OCI-LY3 (cell line): Measurements from ENCODE around the gene C11orf98.

ENCODE experiments used
- H2AFZ ChIP-seq: fragments of 200-600, 300-600 bp; shearing (Covaris generic); 2 replicates; pipeline ENCODE4 v1.6.0; 2014; ENCODE audit warnings: antibody characterized with exemption, low read depth, low read length
- H3K27ac ChIP-seq: fragments of 200-600, 300-600 bp; sonication (generic); 2 replicates; pipeline ENCODE4 v1.5.1; 2014; ENCODE audit warnings: mild to moderate bottlenecking, low read length, moderate library complexity, mixed read lengths
- H3K27me3 ChIP-seq: fragments of 200-600, 300-600 bp; sonication (generic); 2 replicates; pipeline ENCODE4 v1.6.1; 2014; ENCODE audit warnings: low read depth, low read length, mixed read lengths
- H3K36me3 ChIP-seq: fragments of 200-600, 300-600 bp; sonication (generic); replicated peaks from 2 replicates; pipeline ENCODE3; 2014; ENCODE audit warnings: low read depth, low read length, mixed read lengths
- H3K4me1 ChIP-seq: fragments of 300-600, 200-600 bp; sonication (generic); 2 replicates; pipeline ENCODE4 v1.6.1; 2014; ENCODE audit warnings: low read length, mixed read lengths
- H3K4me2 ChIP-seq: fragments of 200-600, 300-600 bp; sonication (generic); 2 replicates; pipeline ENCODE4 v1.6.1; 2014; ENCODE audit warnings: low read length, mixed read lengths
- H3K4me3 ChIP-seq: fragments of 300-600, 200-600 bp; sonication (generic); 2 replicates; pipeline ENCODE4 v1.5.1; 2014; ENCODE audit warnings: antibody characterized with exemption, mild to moderate bottlenecking, low read length, moderate library complexity
- H3K79me2 ChIP-seq: fragments of 300-600, 200-600 bp; shearing (Covaris generic); 2 replicates; pipeline ENCODE4 v1.6.1; 2014; ENCODE audit warnings: mild to moderate bottlenecking, low read length, mixed read lengths
- H3K9ac ChIP-seq: fragments of 300-600, 200-600 bp; shearing (Covaris generic); 2 replicates; pipeline ENCODE4 v1.6.0; 2014; ENCODE audit warnings: mild to moderate bottlenecking, low read length, moderate library complexity
- H3K9me3 ChIP-seq: fragments of 200-600, 300-600 bp; shearing (Covaris generic); 2 replicates; pipeline ENCODE4 v1.6.1; 2014; ENCODE audit warnings: low read length, mixed read lengths; ENCODE audit not compliant: insufficient read depth
- H4K20me1 ChIP-seq: fragments of 200-600, 300-600 bp; sonication (generic); 2 replicates; pipeline ENCODE4 v1.6.1; 2016; ENCODE audit warnings: low read length, mixed read lengths; ENCODE audit not compliant: insufficient read depth
- CTCF ChIP-seq: fragments of 200-600, 300-600 bp; sonication (generic); IDR thresholded peaks from 2 replicates; pipeline ENCODE4 v1.5.1; 2014; ENCODE audit warnings: antibody characterized with exemption, low read length, low read depth
- EZH2phosphoT487 ChIP-seq: fragments of 200-600 bp; shearing (Covaris generic); IDR thresholded peaks from 2 replicates; pipeline ENCODE4 v1.6.1; 2018; ENCODE audit warnings: antibody characterized with exemption, mixed run types, low read depth

The C11orf98 gene

GRCh38 chr11:62614275-62614674, 50.7 kb downstream of the C11orf98 start:
- H3K9me3 ChIP-seq, result no peaks in the 10 kb centered on the region
- H3K27ac ChIP-seq, result no peak overlapping the region
- no peak for TF ChIP-seq EZH2phosphoT487
- TF ChIP-seq CTCF, result no peak
- H3K27me3 ChIP-seq, result no peaks in the 10 kb centered on the region
- peaks cover 16% of the 10 kb centered on the region for H3K79me2 ChIP-seq
- H2AFZ ChIP-seq, result no peak overlapping the region
- peaks cover 18% of the 10 kb centered on the region for H3K36me3 ChIP-seq
- no peaks in the 10 kb centered on the region for H4K20me1 ChIP-seq
- H3K4me2 ChIP-seq, result no peak overlapping the region
- H3K9ac ChIP-seq, result no peak overlapping the region
- peaks cover 9% of the 10 kb centered on the region for H3K4me1 ChIP-seq
- no peak overlapping the region for H3K4me3 ChIP-seq

DNA sequence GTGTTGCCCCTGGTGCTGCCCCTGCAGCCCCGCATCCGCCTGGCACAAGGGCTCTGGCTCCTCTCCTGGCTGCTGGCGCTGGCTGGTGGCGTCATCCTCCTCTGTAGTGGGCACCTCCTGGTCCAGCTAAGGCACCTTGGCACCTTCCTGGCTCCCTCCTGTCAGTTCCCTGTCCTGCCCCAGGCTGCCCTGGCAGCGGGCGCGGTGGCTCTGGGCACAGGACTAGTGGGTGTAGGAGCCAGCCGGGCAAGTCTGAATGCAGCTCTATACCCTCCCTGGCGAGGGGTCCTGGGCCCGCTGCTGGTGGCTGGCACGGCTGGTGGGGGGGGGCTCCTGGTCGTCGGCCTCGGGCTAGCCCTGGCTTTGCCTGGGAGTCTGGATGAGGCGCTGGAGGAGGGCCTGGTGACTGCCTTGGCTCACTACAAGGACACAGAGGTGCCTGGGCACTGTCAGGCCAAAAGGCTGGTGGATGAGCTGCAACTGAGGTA, 51.7 kb downstream of the C11orf98 start:
- H2AFZ ChIP-seq, result no peak overlapping the region
- H3K79me2 ChIP-seq, result peaks cover 16% of the 10 kb centered on the region
- H3K27me3 ChIP-seq, result no peaks in the 10 kb centered on the region
- H3K9me3 ChIP-seq, result no peaks in the 10 kb centered on the region
- peak overlapping the region; percentile 91; the same call in 1 of the 2 replicates for H3K4me3 ChIP-seq
- TF ChIP-seq CTCF, result no peak
- no peak for TF ChIP-seq EZH2phosphoT487
- no peaks in the 10 kb centered on the region for H4K20me1 ChIP-seq
- no peak overlapping the region for H3K9ac ChIP-seq
- H3K4me1 ChIP-seq, result peaks cover 9% of the 10 kb centered on the region
- peak overlapping the region; percentile 72; the same call in 1 of the 2 replicates for H3K27ac ChIP-seq
- peak overlapping the region; percentile 96; the same call in 1 of the 2 replicates for H3K4me2 ChIP-seq
- peaks cover 15% of the 10 kb centered on the region for H3K36me3 ChIP-seq
